A549 (cell line): ENCODE results near the gene MUC4. TPM values are rescaled to one million over a fixed set of nuclear protein-coding genes. Genes with fewer than 3 reads are reported as not detected.

ENCODE experiments used
- ATAC-seq, 2 experiments: fragments of 200-7000 bp in 1 of 2; fragments of >200 bp in 1 of 2; cut with Nextera tagmentation in 1 of 2; cut with Tn5 transposase in 1 of 2; 3 replicates each; pipeline versions ENCODE4 v1.8.0 to v1.9.1; 2018 to 2020; ENCODE audit warnings: mild to moderate bottlenecking in 1 of 2, moderate library complexity in 1 of 2
- CTCF ChIA-PET: fragments of 300-600 bp; sonication (Branson Sonifier 250); formaldehyde crosslinking; extraction: SDS; loops from one replicate; lab custom pipeline; 2021; ENCODE audit warnings: antibody characterized with exemption, inconsistent platforms; lab: Yijun Ruan, JAX
- POLR2A ChIA-PET: fragments of 350-600 bp; formaldehyde crosslinking; extraction: SDS; loops from one replicate; lab custom pipeline; 2021; ENCODE audit warnings: antibody characterized with exemption, inconsistent platforms; lab: Yijun Ruan, JAX
- DNase-seq, 2 experiments: peaks; one replicate each; pipeline versions ENCODE4 v3.0.0 to v3.0.0-alpha.2; 2011 to 2016; ENCODE audit warnings: low read depth in 1 of 2, low spot score in 1 of 2
- FAIRE-seq: peaks from 2 replicates; lab custom pipeline; 2011; peaks lifted over from hg19 to GRCh38; lab: Jason Lieb, UNC
- H3K27ac ChIP-seq, 2 experiments: fragments of >200 bp; sonication (Bioruptor Twin); formaldehyde crosslinking; 3 replicates each; pipeline ENCODE4 v1.5.1; 2016 to 2017
- H3K4me1 ChIP-seq: fragments of >200 bp; sonication (Bioruptor Twin); formaldehyde crosslinking; 3 replicates; pipeline ENCODE4 v1.6.1; 2016
- H3K4me2 ChIP-seq: fragments of >200 bp; sonication (Bioruptor Twin); formaldehyde crosslinking; 3 replicates; pipeline ENCODE4 v1.6.1; 2016
- H3K4me3 ChIP-seq: fragments of >200 bp; sonication (Bioruptor Twin); formaldehyde crosslinking; 3 replicates; pipeline ENCODE4 v1.5.1; 2016
- H3K9me3 ChIP-seq: fragments of >200 bp; sonication (Bioruptor Twin); formaldehyde crosslinking; 3 replicates; pipeline ENCODE4 v1.6.1; 2016
- BHLHE40 ChIP-seq: IDR thresholded peaks from 2 replicates; pipeline ENCODE4 v1.6.1; 2012; ENCODE audit warnings: low read depth, low read length, inconsistent platforms
- CBX2 ChIP-seq: fragments of 200-600 bp; sonication (generic); IDR thresholded peaks from 2 replicates; pipeline ENCODE4 v1.6.1; 2016; ENCODE audit warnings: low read depth, mild to moderate bottlenecking, borderline replicate concordance
- CHD2 ChIP-seq: fragments of 150-350 bp; IDR thresholded peaks from 2 replicates; pipeline ENCODE4 v1.6.1; 2014; ENCODE audit warnings: low read length; ENCODE audit not compliant: partially characterized antibody
- CTCF ChIP-seq: fragments of >200 bp; sonication (Bioruptor Twin); formaldehyde crosslinking; IDR thresholded peaks from 3 replicates; pipeline ENCODE4 v1.5.1; 2016
- EHF ChIP-seq: fragments of 250-450 bp; sonication (Bioruptor Pico); IDR thresholded peaks from 2 replicates; pipeline ENCODE4 v1.5.0; 2020; ENCODE audit warnings: mild to moderate bottlenecking
- ESRRA ChIP-seq: fragments of 150-350 bp; IDR thresholded peaks from 2 replicates; pipeline ENCODE4 v1.6.1; 2014; ENCODE audit warnings: mild to moderate bottlenecking, low read length, borderline replicate concordance
- FOSL2 ChIP-seq, 2 experiments: fragments of 450-650 bp in 1 of 2; fragments of >200 bp in 1 of 2; sonication (Bioruptor Twin) in 1 of 2; formaldehyde crosslinking; IDR thresholded peaks; 2 replicates each; pipeline versions ENCODE4 v1.5.0 to v1.6.1; 2016 to 2020; ENCODE audit warnings: mild to moderate bottlenecking in 1 of 2, moderate library complexity in 1 of 2
- HEYL ChIP-seq: fragments of 250-450 bp; sonication (Bioruptor Pico); IDR thresholded peaks from 2 replicates; pipeline ENCODE4 v1.8.0; 2021; ENCODE audit warnings: mild to moderate bottlenecking, moderate library complexity
- JUN ChIP-seq, 2 experiments: fragments of >200 bp; sonication (Bioruptor Twin); formaldehyde crosslinking; IDR thresholded peaks; 2 replicates in 1 of 2; 3 replicates in 1 of 2; pipeline ENCODE4 v1.6.1; 2016 to 2017
- KDM1A ChIP-seq: fragments of 200-600 bp; sonication (generic); IDR thresholded peaks from 2 replicates; pipeline ENCODE4 v1.6.1; 2016; ENCODE audit warnings: low read depth, mild to moderate bottlenecking
- MAFK ChIP-seq: fragments of 450-650 bp; IDR thresholded peaks from 2 replicates; pipeline ENCODE4 v1.6.1; 2014; ENCODE audit not compliant: partially characterized antibody
- MAX ChIP-seq: IDR thresholded peaks from 2 replicates; pipeline ENCODE4 v1.6.1; 2012
- NFE2L2 ChIP-seq: fragments of 150-350 bp; conservative IDR thresholded peaks from 2 replicates; pipeline ENCODE4 v1.6.1; 2014; ENCODE audit warnings: low read length
- PHF8 ChIP-seq: fragments of 200-600 bp; sonication (generic); IDR thresholded peaks from 2 replicates; pipeline ENCODE4 v1.6.1; 2016; ENCODE audit warnings: low read depth, mild to moderate bottlenecking, antibody characterized with exemption, moderate library complexity, borderline replicate concordance
- RARB ChIP-seq: fragments of 250-450 bp; sonication (Bioruptor Pico); IDR thresholded peaks from 2 replicates; pipeline ENCODE4 v1.8.0; 2021; ENCODE audit warnings: mild to moderate bottlenecking, moderate library complexity
- RCOR1 ChIP-seq: fragments of 150-350 bp; IDR thresholded peaks from 2 replicates; pipeline ENCODE4 v1.6.1; 2014; ENCODE audit warnings: antibody characterized with exemption, low read length, low read depth
- REST ChIP-seq: fragments of 200-600 bp; sonication (generic); IDR thresholded peaks from 2 replicates; pipeline ENCODE4 v1.6.1; 2016; ENCODE audit warnings: antibody characterized with exemption, mild to moderate bottlenecking, moderate library complexity
- ZFP36 ChIP-seq: fragments of 450-650 bp; IDR thresholded peaks from 2 replicates; pipeline ENCODE4 v1.6.1; 2014; ENCODE audit warnings: borderline replicate concordance; ENCODE audit not compliant: partially characterized antibody
- ZNF302 ChIP-seq: fragments of 250-450 bp; sonication (Bioruptor Pico); IDR thresholded peaks from 2 replicates; pipeline ENCODE4 v1.9.0; 2021; ENCODE audit warnings: inconsistent platforms, mild to moderate bottlenecking, moderate library complexity
- WGBS: methylation state at CpG from one replicate; pipeline ENCODE4 v1.1.6; 2017; ENCODE audit errors: missing lambda C conversion rate; 5-methylcytosine and 5-hydroxymethylcytosine counted together
- polyA plus RNA-seq, 4 experiments: library from polyadenylated mRNA; depleted of rRNA in 3 of 4; stranded (reverse); fragments of >200 nt; fragmentation: RNase III in 1 of 4; extraction: RNeasy Plus Mini Kit Qiagen cat#74134 plus additional on column Dnase treatment in 1 of 4; gene quantifications; 2 replicates in 3 of 4; 3 replicates in 1 of 4; pipeline ENCODE4 v1.2.3, GENCODE V29; 2011 to 2017

Gene MUC4
- polyA plus RNA-seq, 2 of the 4 experiments (the other 2 are of a cell fraction) = 0.04 TPM; not detected in 1

- no peak for DNase-seq
- no peak overlapping the region for H3K4me2 ChIP-seq
- peaks cover 4% of the 10 kb centered on the region for H3K4me1 ChIP-seq
- no peak overlapping the region for H3K4me3 ChIP-seq
- no peaks in the 10 kb centered on the region for H3K9me3 ChIP-seq
- ATAC-seq = no peak
- no peak for TF ChIP-seq RCOR1
- no peak for TF ChIP-seq HEYL (CRISPR knock-in tag)
- no peak for TF ChIP-seq MAFK
- no peak for TF ChIP-seq NFE2L2
- no peak for TF ChIP-seq EHF (CRISPR knock-in tag)
- no peak for TF ChIP-seq CBX2
- no peak for TF ChIP-seq REST
- TF ChIP-seq CTCF = no peak
- TF ChIP-seq FOSL2 (IDR thresholded peaks at IDR 0.05) = no peak
- no peak for TF ChIP-seq FOSL2 (CRISPR knock-in tag; IDR thresholded peaks at IDR 0.05)
- TF ChIP-seq RARB = no peak
- TF ChIP-seq CHD2 = no peak
- TF ChIP-seq ESRRA = no peak
- TF ChIP-seq ZFP36 = no peak
- TF ChIP-seq KDM1A = no peak
- TF ChIP-seq ZNF302 (CRISPR knock-in tag) = no peak
- FAIRE-seq = no peak
- WGBS = 86% methylated on average over 5 of the region's 5 CpGs
- H3K27ac ChIP-seq = no peak overlapping the region
- CTCF ChIA-PET = interaction anchor here (0.6 to 1.8 kb wide), 7 partner anchors 11 to 395 kb away, joined by 3 to 7 read pairs (median 3); partner anchors contain the start of gene MUC20
- POLR2A ChIA-PET = interaction anchor here (0.6 kb wide), 1 partner anchor 600 kb away, joined by 3 read pairs; no protein-coding TSS in a partner anchor
Observed at GRCh38 chr3:195703776-195704175, 108.0 kb downstream of the MUC4 start.

- no peak overlapping the region for H3K4me2 ChIP-seq
- H3K4me3 ChIP-seq = no peak overlapping the region
- no peaks in the 10 kb centered on the region for H3K9me3 ChIP-seq
- DNase-seq (no peak), ATAC-seq (no peak), FAIRE-seq (no peak)
- TF ChIP-seq MAX (no peak), PHF8 (no peak), JUN (IDR thresholded peaks at IDR 0.05) (0 out of 5 replicates have a peak, but pooled peaks of 1 of the 2 experiments have one; percentile 4), BHLHE40 (no peak)
- peaks cover 22% of the 10 kb centered on the region for H3K4me1 ChIP-seq
- CTCF ChIA-PET = no interaction called here
- POLR2A ChIA-PET = no interaction called here
- H3K27ac ChIP-seq = no peak overlapping the region
- WGBS = 88% methylated on average over 9 of the region's 9 CpGs
Observed at GRCh38 chr3:195701042-195701915, 110.5 kb downstream of the MUC4 start.
